AG04449 (cell line): ENCODE results near the gene ZNF488.

Source experiments
- CTCF ChIA-PET: fragments of 350-600 bp; formaldehyde crosslinking; extraction: SDS; loops from one replicate; lab custom pipeline; 2021; ENCODE audit warnings: antibody characterized with exemption; lab: Yijun Ruan, JAX
- POLR2A ChIA-PET: fragments of 400-600, 350-600 bp; formaldehyde crosslinking; extraction: SDS; loops from one replicate; lab custom pipeline; 2020; ENCODE audit warnings: antibody characterized with exemption, inconsistent platforms; lab: Yijun Ruan, JAX
- DNase-seq: peaks from one replicate; pipeline ENCODE4 v3.0.0-alpha.2; 2010; ENCODE audit warnings: low read depth, low spot score
- H3K4me3 ChIP-seq: 2 replicates; pipeline ENCODE4 v1.5.1; 2011; ENCODE audit warnings: low read depth, mild to moderate bottlenecking, control low read depth, low read length
- CTCF ChIP-seq: IDR thresholded peaks from one replicate; pipeline ENCODE4 v1.5.1; 2011; ENCODE audit warnings: mild to moderate bottlenecking, moderate library complexity, low read length, control low read depth, inconsistent platforms; ENCODE audit not compliant: insufficient read depth; ENCODE audit errors: missing control alignments

Gene ZNF488

GRCh38 chr10:47348661-47349470 is 35.2 kb downstream of the ZNF488 start:
- POLR2A ChIA-PET = no interaction called here
- no peak overlapping the region for H3K4me3 ChIP-seq
- CTCF ChIA-PET = interaction anchor here (1.4 to 3.5 kb wide), 3 partner anchors 10 to 37 kb away, joined by 4 to 12 read pairs (median 7); no protein-coding TSS in a partner anchor
- no peak for DNase-seq
- TF ChIP-seq CTCF = no peak

GRCh38 chr10:47348138-47348651 is 35.9 kb downstream of the ZNF488 start, which contains the start of gene RBP3:
Gene RBP3 (plus strand): TSS chr10:47348363. CDS start chr10:47348485, 122 bp downstream.
- ChIA-PET CTCF (interaction anchor here (0.9 to 3.5 kb wide), 5 partner anchors 9 to 36 kb away, joined by 3 to 12 read pairs (median 7); no protein-coding TSS in a partner anchor), POLR2A (no interaction called here)
- no peak for TF ChIP-seq CTCF
- H3K4me3 ChIP-seq = no peak within 1 kb of the TSS
- DNase-seq = no peak

GRCh38 chr10:47347303-47347675 is 36.8 kb downstream of the ZNF488 start:
- no peak overlapping the region for H3K4me3 ChIP-seq
- CTCF ChIA-PET = interaction anchor here (0.9 to 3.5 kb wide), 5 partner anchors 8 to 35 kb away, joined by 3 to 12 read pairs (median 7); no protein-coding TSS in a partner anchor
- TF ChIP-seq CTCF = no peak
- POLR2A ChIA-PET = no interaction called here
- DNase-seq = no peak

DNA sequence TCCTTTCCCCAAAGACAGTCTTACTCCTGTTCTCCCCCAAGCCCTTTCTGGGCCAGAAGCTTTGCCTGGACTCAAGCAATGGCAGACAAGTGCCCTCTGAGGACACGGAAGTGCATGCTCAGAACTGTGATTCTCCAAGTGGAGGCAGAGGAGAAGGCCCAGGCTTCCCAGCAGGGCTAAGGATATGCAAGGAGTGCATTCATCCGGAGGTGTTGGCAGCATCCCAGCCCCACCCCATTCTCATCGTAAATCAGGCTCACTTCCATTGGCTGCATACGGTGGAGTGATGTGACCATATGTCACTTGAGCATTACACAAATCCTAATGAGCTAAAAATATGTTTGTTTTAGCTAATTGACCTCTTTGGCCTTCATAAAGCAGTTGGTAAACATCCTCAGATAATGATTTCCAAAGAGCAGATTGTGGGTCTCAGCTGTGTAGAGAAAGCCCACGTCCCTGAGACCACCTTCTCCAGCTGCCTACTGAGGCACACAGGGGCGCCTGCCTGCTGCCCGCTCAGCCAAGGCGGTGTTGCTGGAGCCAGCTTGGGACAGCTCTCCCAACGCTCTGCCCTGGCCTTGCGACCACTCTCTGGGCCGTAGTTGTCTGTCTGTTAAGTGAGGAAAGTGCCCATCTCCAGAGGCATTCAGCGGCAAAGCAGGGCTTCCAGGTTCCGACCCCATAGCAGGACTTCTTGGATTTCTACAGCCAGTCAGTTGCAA is 37.4 kb downstream of the ZNF488 start:
- no peak overlapping the region for H3K4me3 ChIP-seq
- no peak for DNase-seq
- no peak for TF ChIP-seq CTCF
- ChIA-PET CTCF (interaction anchor here (2.1 to 3.5 kb wide), 3 partner anchors 12 to 35 kb away, joined by 7 to 12 read pairs (median 10); no protein-coding TSS in a partner anchor), POLR2A (no interaction called here)

DNA sequence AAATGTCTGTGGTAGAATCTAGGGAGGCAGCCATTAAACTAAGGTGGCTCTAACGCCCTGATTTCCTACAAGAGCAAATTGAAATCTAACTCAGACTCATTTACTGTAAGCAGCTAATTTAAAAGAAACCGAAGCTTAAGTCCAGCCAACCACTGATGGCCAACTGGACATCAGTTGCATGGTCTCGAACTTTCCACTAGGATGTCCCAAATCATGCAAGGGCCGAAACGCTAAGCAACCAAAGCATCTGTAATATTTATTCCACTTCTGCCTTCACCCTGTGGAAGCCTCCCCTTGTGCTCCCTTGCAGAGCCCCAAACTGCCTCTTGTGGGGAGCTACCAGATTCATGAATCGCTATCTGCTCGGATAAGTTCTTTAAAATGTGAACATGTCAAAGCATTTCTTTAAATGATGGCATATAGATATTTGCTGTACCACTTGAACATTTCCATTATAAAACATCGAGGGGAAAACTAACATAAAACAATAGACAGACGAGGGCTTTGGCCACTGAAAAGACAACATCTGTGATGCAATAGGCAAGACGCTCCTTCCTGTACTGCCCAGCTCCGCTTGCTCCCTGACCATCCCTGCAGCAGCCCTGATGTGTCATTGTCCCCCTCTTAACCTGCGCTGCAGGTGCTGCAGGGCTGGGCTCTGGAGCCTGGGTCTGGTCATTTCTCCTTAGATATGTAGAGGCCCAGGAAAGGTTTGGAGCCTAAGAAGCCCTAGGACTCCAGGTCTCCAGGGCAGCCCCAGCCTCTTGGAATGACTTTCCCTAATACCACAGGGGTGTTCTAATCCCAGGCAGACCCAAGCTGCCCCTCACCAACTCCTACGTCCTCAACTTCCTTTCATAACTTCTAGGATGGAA is 38.9 kb downstream of the ZNF488 start:
- CTCF ChIA-PET = interaction anchor here (1.2 to 3.5 kb wide), 3 partner anchors 13 to 353 kb away, joined by 3 to 12 read pairs (median 3); no protein-coding TSS in a partner anchor
- POLR2A ChIA-PET = no interaction called here
- no peak for TF ChIP-seq CTCF
- no peak overlapping the region for H3K4me3 ChIP-seq
- DNase-seq = no peak
